HUDEP-2 (cell line): Measurements from ENCODE around the gene NAGLU.

Experiments used
- DNase-seq, 76 experiments: peaks; one replicate each; lab custom pipeline; 2025; ENCODE audit not compliant: unreplicated experiment in 76 of 76; lab: John Stamatoyannopoulos, UW

Gene NAGLU

DNA sequence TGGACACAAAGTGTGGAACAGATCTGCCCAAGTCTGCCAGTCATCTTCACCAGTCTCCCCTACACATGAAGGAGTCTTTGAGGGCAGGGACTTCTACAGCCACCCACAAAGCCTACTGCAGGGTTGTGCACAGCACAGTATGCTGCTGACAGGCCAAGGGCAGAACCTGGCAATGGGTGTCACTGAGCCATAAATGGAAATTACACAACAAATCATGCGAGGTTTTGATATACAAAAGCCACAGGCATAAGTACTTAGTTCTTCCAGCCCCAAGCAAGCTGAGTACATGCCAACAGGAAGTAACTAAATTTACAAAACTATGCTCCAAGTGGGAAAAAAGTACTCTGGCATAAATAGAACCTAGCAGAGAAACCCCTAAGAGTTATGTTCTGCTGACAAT is 49.3 kb downstream of the NAGLU start:
- DNase-seq, result no peak

DNA sequence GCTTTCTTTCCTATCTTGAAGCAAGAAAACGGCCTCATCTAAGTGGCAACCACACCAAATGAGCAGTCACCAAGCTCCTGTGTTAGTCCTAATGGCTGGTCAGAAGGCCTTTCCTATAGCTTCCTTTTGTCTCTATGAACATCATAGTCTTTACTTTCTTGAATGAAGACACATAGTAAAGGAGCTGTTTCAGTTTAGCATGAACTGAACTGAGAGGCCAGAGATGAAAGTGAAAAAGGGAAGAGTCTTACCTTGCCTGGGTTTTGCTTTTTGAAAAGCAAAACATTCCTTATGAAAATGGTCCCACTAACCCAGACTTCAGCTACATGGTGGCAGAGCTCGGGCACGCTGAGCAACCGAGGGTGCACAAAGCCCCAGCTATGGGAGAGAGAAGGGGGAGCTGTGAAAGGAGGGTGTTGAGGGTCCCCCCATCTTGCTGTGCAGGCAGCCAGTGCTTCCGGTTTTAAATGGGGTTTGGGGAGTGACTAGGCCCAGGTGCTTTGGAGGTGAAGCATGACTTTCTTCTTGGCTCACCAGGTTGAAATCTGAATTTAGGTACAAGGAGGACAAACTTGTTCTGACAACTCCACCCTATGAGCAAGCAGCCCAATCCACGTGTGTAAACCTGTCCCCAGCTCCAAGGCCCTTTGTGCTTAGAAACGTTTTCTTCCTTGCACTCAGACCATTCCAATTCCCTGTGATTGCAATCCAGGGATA is 50.6 kb downstream of the NAGLU start:
- no peak for DNase-seq

DNA sequence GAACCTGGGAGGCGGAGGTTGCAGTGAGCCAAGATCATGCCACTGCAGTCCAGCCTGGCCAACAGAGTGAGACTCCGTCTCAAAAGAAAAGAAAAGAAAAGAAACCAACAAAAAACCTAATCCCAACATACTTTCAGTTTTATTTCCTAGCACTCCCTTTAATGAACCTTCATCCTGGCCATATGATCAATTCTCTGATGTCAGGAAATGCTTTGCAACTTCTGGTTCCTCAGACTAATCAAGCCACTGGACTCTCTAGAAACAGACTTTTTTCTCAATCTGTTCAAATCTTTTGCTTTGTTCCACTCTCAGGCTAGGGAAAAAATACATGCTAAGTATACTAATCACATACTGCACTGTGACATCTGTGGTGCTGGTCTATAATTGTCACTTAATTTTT is 54.8 kb downstream of the NAGLU start:
- DNase-seq, result no peak

DNA sequence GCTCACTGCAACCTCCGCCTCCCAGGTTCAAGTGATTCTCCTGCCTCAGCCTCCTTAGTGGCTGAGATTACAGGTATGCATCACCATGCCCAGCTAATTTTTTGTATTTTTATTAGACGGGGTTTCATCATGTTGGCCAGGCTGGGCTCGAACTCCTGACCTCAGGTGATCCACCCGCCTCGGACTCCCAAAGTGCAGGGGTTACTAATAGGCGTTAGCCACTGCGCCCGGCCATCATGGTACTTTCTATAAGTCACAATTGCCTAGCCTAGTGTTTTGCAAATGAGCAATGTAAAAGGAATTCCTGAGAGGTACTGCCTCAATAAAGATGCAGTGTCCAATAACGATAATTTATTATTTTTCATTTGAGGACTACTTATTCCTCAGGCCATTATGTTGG is 55.4 kb downstream of the NAGLU start:
- no peak for DNase-seq
